ENCODE results near the gene CHRDL1. TPM values are rescaled to one million over a fixed set of nuclear protein-coding genes. Genes with fewer than 3 reads are reported as not detected.
"Not testable (repeated sequence)": the region's sequence is repeated elsewhere in the genome, so short reads cannot be mapped to it uniquely, and the experiment has no call there.

Gene CHRDL1
- polyA plus RNA-seq (2013, experiment 1 of 2): 0.88 TPM
- 0.71 TPM for polyA plus RNA-seq (2013, experiment 2 of 2)

- no peaks in the 10 kb centered on the region for H3K36me3 ChIP-seq (ENCODE audit: control insufficient read depth, insufficient read depth, low read length)
- H3K4me3 ChIP-seq (ENCODE audit: extremely low read depth, insufficient read depth, low read length, poor library complexity, severe bottlenecking): peak within 1 kb of the TSS; percentile 36
- 0 to 7% methylated on average over 5 to 6 of the region's 60 CpGs for WGBS, 2 experiments (ENCODE audit: insufficient coverage in 2 of 2)
- H3K9me3 ChIP-seq (ENCODE audit: control insufficient read depth, low read length): no peaks in the 10 kb centered on the region
- H3K4me1 ChIP-seq (ENCODE audit: control insufficient read depth, insufficient read depth, low read length, poor library complexity, severe bottlenecking): peaks cover 4% of the 10 kb centered on the region
- H3K27ac ChIP-seq (ENCODE audit: low read depth, low read length, severe bottlenecking): no peak within 1 kb of the TSS
These were observed at the start of gene CHRDL1 for GRCh38 chrX:110795645-110796406. CHRDL1 (minus strand) TSS chrX:110795817; CDS start chrX:110792181, 3,636 bp downstream.

GRCh38 chrX:110836982-110837381 is 41.4 kb upstream of the CHRDL1 start:
- Histone ChIP-seq H3K4me1 (ENCODE audit: control insufficient read depth, insufficient read depth, low read length, poor library complexity, severe bottlenecking) (no peaks in the 10 kb centered on the region), H3K4me3 (ENCODE audit: extremely low read depth, insufficient read depth, low read length, poor library complexity, severe bottlenecking) (no peak overlapping the region), H3K27ac (ENCODE audit: low read depth, low read length, severe bottlenecking) (no peak overlapping the region), H3K36me3 (ENCODE audit: control insufficient read depth, insufficient read depth, low read length) (no peaks in the 10 kb centered on the region), H3K9me3 (ENCODE audit: control insufficient read depth, low read length) (no peaks in the 10 kb centered on the region)
- WGBS, 2 experiments (ENCODE audit: insufficient coverage in 2 of 2): 0% methylated on average over 1 of the region's 1 CpG; no CpG with 5 or more reads in 1 of the 2 experiments

- Histone ChIP-seq H3K4me3 (ENCODE audit: extremely low read depth, insufficient read depth, low read length, poor library complexity, severe bottlenecking) (no peak overlapping the region), H3K9me3 (ENCODE audit: control insufficient read depth, low read length) (no peaks in the 10 kb centered on the region), H3K27ac (ENCODE audit: low read depth, low read length, severe bottlenecking) (no peak overlapping the region), H3K4me1 (ENCODE audit: control insufficient read depth, insufficient read depth, low read length, poor library complexity, severe bottlenecking) (no peaks in the 10 kb centered on the region), H3K36me3 (ENCODE audit: control insufficient read depth, insufficient read depth, low read length) (no peaks in the 10 kb centered on the region)
These were observed 40.8 kb upstream of the CHRDL1 start for GRCh38 chrX:110836451-110836850.

GRCh38 chrX:110836001-110836400 is 40.4 kb upstream of the CHRDL1 start:
- Histone ChIP-seq H3K36me3 (ENCODE audit: control insufficient read depth, insufficient read depth, low read length) (no peaks in the 10 kb centered on the region), H3K27ac (ENCODE audit: low read depth, low read length, severe bottlenecking) (no peak overlapping the region), H3K4me3 (ENCODE audit: extremely low read depth, insufficient read depth, low read length, poor library complexity, severe bottlenecking) (no peak overlapping the region), H3K9me3 (ENCODE audit: control insufficient read depth, low read length) (no peaks in the 10 kb centered on the region), H3K4me1 (ENCODE audit: control insufficient read depth, insufficient read depth, low read length, poor library complexity, severe bottlenecking) (no peaks in the 10 kb centered on the region)
- WGBS, 2 experiments (ENCODE audit: insufficient coverage in 2 of 2): no CpG with 5 or more reads among the region's 1 CpG

GRCh38 chrX:110825972-110826371 is 30.4 kb upstream of the CHRDL1 start:
- Histone ChIP-seq H3K4me1 (ENCODE audit: control insufficient read depth, insufficient read depth, low read length, poor library complexity, severe bottlenecking) (no peaks in the 10 kb centered on the region), H3K36me3 (ENCODE audit: control insufficient read depth, insufficient read depth, low read length) (no peaks in the 10 kb centered on the region), H3K9me3 (ENCODE audit: control insufficient read depth, low read length) (no peaks in the 10 kb centered on the region), H3K27ac (ENCODE audit: low read depth, low read length, severe bottlenecking) (no peak overlapping the region), H3K4me3 (ENCODE audit: extremely low read depth, insufficient read depth, low read length, poor library complexity, severe bottlenecking) (no peak overlapping the region)
- no CpG with 5 or more reads among the region's 2 CpGs for WGBS, 2 experiments (ENCODE audit: insufficient coverage in 2 of 2)

- not testable (repeated sequence) for H3K36me3 ChIP-seq (ENCODE audit: control insufficient read depth, insufficient read depth, low read length); H3K27ac ChIP-seq (ENCODE audit: low read depth, low read length, severe bottlenecking); H3K4me1 ChIP-seq (ENCODE audit: control insufficient read depth, insufficient read depth, low read length, poor library complexity, severe bottlenecking); H3K9me3 ChIP-seq (ENCODE audit: control insufficient read depth, low read length); H3K4me3 ChIP-seq (ENCODE audit: extremely low read depth, insufficient read depth, low read length, poor library complexity, severe bottlenecking)
- WGBS, 2 experiments (ENCODE audit: insufficient coverage in 2 of 2): no CpG with 5 or more reads among the region's 1 CpG
These were observed 20.9 kb upstream of the CHRDL1 start for GRCh38 chrX:110816543-110816942.

- Histone ChIP-seq H3K27ac (ENCODE audit: low read depth, low read length, severe bottlenecking) (no peak overlapping the region), H3K4me3 (ENCODE audit: extremely low read depth, insufficient read depth, low read length, poor library complexity, severe bottlenecking) (no peak overlapping the region), H3K4me1 (ENCODE audit: control insufficient read depth, insufficient read depth, low read length, poor library complexity, severe bottlenecking) (no peaks in the 10 kb centered on the region), H3K36me3 (ENCODE audit: control insufficient read depth, insufficient read depth, low read length) (no peaks in the 10 kb centered on the region), H3K9me3 (ENCODE audit: control insufficient read depth, low read length) (no peaks in the 10 kb centered on the region)
- no CpG with 5 or more reads among the region's 4 CpGs for WGBS, 2 experiments (ENCODE audit: insufficient coverage in 2 of 2)
These were observed 10.5 kb upstream of the CHRDL1 start for GRCh38 chrX:110806145-110806544.

- no peaks in the 10 kb centered on the region for H3K36me3 ChIP-seq (ENCODE audit: control insufficient read depth, insufficient read depth, low read length)
- no CpG with 5 or more reads among the region's 1 CpG for WGBS, 2 experiments (ENCODE audit: insufficient coverage in 2 of 2)
- no peaks in the 10 kb centered on the region for H3K4me1 ChIP-seq (ENCODE audit: control insufficient read depth, insufficient read depth, low read length, poor library complexity, severe bottlenecking)
- no peak overlapping the region for H3K27ac ChIP-seq (ENCODE audit: low read depth, low read length, severe bottlenecking)
- H3K9me3 ChIP-seq (ENCODE audit: control insufficient read depth, low read length): no peaks in the 10 kb centered on the region
- H3K4me3 ChIP-seq (ENCODE audit: extremely low read depth, insufficient read depth, low read length, poor library complexity, severe bottlenecking): no peak overlapping the region
These were observed 9.7 kb upstream of the CHRDL1 start for GRCh38 chrX:110805303-110805702.

GRCh38 chrX:110804446-110804845 is 8.8 kb upstream of the CHRDL1 start:
- Histone ChIP-seq H3K36me3 (ENCODE audit: control insufficient read depth, insufficient read depth, low read length) (no peaks in the 10 kb centered on the region), H3K4me3 (ENCODE audit: extremely low read depth, insufficient read depth, low read length, poor library complexity, severe bottlenecking) (no peak overlapping the region), H3K4me1 (ENCODE audit: control insufficient read depth, insufficient read depth, low read length, poor library complexity, severe bottlenecking) (no peaks in the 10 kb centered on the region), H3K9me3 (ENCODE audit: control insufficient read depth, low read length) (no peaks in the 10 kb centered on the region), H3K27ac (ENCODE audit: low read depth, low read length, severe bottlenecking) (no peak overlapping the region)
- WGBS, 2 experiments (ENCODE audit: insufficient coverage in 2 of 2): 100% methylated on average over 2 of the region's 4 CpGs

GRCh38 chrX:110803506-110803905 is 7.9 kb upstream of the CHRDL1 start:
- H3K4me1 ChIP-seq (ENCODE audit: control insufficient read depth, insufficient read depth, low read length, poor library complexity, severe bottlenecking): no peaks in the 10 kb centered on the region
- H3K36me3 ChIP-seq (ENCODE audit: control insufficient read depth, insufficient read depth, low read length): no peaks in the 10 kb centered on the region
- H3K4me3 ChIP-seq (ENCODE audit: extremely low read depth, insufficient read depth, low read length, poor library complexity, severe bottlenecking): no peak overlapping the region
- WGBS, 2 experiments (ENCODE audit: insufficient coverage in 2 of 2): 100% methylated on average over 2 of the region's 3 CpGs; no CpG with 5 or more reads in 1 of the 2 experiments
- no peaks in the 10 kb centered on the region for H3K9me3 ChIP-seq (ENCODE audit: control insufficient read depth, low read length)
- H3K27ac ChIP-seq (ENCODE audit: low read depth, low read length, severe bottlenecking): no peak overlapping the region

- Histone ChIP-seq H3K4me1 (ENCODE audit: control insufficient read depth, insufficient read depth, low read length, poor library complexity, severe bottlenecking) (peaks cover 4% of the 10 kb centered on the region), H3K27ac (ENCODE audit: low read depth, low read length, severe bottlenecking) (no peak overlapping the region), H3K36me3 (ENCODE audit: control insufficient read depth, insufficient read depth, low read length) (no peaks in the 10 kb centered on the region), H3K9me3 (ENCODE audit: control insufficient read depth, low read length) (no peaks in the 10 kb centered on the region), H3K4me3 (ENCODE audit: extremely low read depth, insufficient read depth, low read length, poor library complexity, severe bottlenecking) (peak overlapping the region; percentile 36)
- WGBS, 2 experiments (ENCODE audit: insufficient coverage in 2 of 2): no CpG with 5 or more reads among the region's 5 CpGs
These were observed 735 bp upstream of the CHRDL1 start for GRCh38 chrX:110796407-110796697.
